Activated T-cell treated with anti-CD3 and anti-CD28 coated beads, Interleukin-2, amount 50 U/mL, for 72 hours (primary cell): Measurements from ENCODE around the gene FCHSD2. TPM values are rescaled to one million over a fixed set of nuclear protein-coding genes. Genes with fewer than 3 reads are reported as not detected.
A peak's percentile ranks its signal among the peaks of the same experiment; 100 is the strongest.
"Not testable (repeated sequence)": the region's sequence is repeated elsewhere in the genome, so short reads cannot be mapped to it uniquely, and the experiment has no call there.

Experiments used
- ATAC-seq, 2 donors: fragments of 150-1000 bp; cut with Tn5 transposase; replicated peaks in 1 of 2; 2 replicates each; pipeline ENCODE4 v1.10.0; 2021; ENCODE audit warnings: moderate library complexity in 2 of 2, mild to moderate bottlenecking in 1 of 2
- DNase-seq, 2 donors: peaks; one replicate each; pipeline ENCODE4 v3.0.0; 2021 to 2022; ENCODE audit warnings: mixed read lengths in 1 of 2
- H3K27ac Mint-ChIP-seq: one replicate; pipeline ENCODE4 v1.8.0; 2022; ENCODE audit warnings: mild to moderate bottlenecking, moderate library complexity, mixed read lengths
- H3K27me3 Mint-ChIP-seq: one replicate; pipeline ENCODE4 v1.8.0; 2022; ENCODE audit warnings: low read depth, mixed read lengths
- H3K36me3 Mint-ChIP-seq, 2 donors: one replicate each; pipeline ENCODE4 v1.8.0; 2022; ENCODE audit warnings: mixed read lengths in 2 of 2, mild to moderate bottlenecking in 1 of 2; ENCODE audit not compliant: insufficient read depth in 2 of 2
- H3K4me1 Mint-ChIP-seq: one replicate; pipeline ENCODE4 v1.8.0; 2022; ENCODE audit warnings: low read depth, mixed read lengths
- H3K4me3 Mint-ChIP-seq, 2 donors: one replicate each; pipeline ENCODE4 v1.8.0; 2022; ENCODE audit warnings: mild to moderate bottlenecking in 2 of 2, mixed read lengths in 2 of 2, moderate library complexity in 2 of 2
- H3K9me3 Mint-ChIP-seq, 2 donors: one replicate each; pipeline ENCODE4 v1.8.0; 2022; ENCODE audit warnings: mixed read lengths in 2 of 2
- total RNA-seq, 2 donors: library from RNA; stranded (reverse); gene quantifications; one replicate each; pipeline ENCODE4 v1.2.3, GENCODE V29; 2022

Gene FCHSD2
- total RNA-seq, 2 donors from 2014 or later = 38.3 to 47.1 TPM

- Mint-ChIP-seq H3K4me1 (peaks cover 27% of the 10 kb centered on the region), H3K9me3 (no peaks in the 10 kb centered on the region), H3K27ac (peak overlapping the region; percentile 96), H3K4me3 (peak overlapping the region; percentile 12 to 88), H3K27me3 (no peaks in the 10 kb centered on the region), H3K36me3 (no peaks in the 10 kb centered on the region)
- ATAC-seq (peak; percentile 76 to 77), DNase-seq (peak; percentile 5 to 10)
These were observed 107.3 kb downstream of the FCHSD2 start for GRCh38 chr11:73034777-73035176.

- peak in 1 of 2 donors; percentile 5 for DNase-seq
- Mint-ChIP-seq H3K4me3 (peak overlapping the region; percentile 12 to 88), H3K36me3 (no peaks in the 10 kb centered on the region), H3K27ac (peak overlapping the region; percentile 96), H3K9me3 (peaks cover 2 to 3% of the 10 kb centered on the region in 2 donors), H3K27me3 (no peaks in the 10 kb centered on the region), H3K4me1 (peaks cover 31% of the 10 kb centered on the region)
- ATAC-seq = peak; percentile 93 to 94
These were observed 107.8 kb downstream of the FCHSD2 start for GRCh38 chr11:73034331-73034730.

DNA sequence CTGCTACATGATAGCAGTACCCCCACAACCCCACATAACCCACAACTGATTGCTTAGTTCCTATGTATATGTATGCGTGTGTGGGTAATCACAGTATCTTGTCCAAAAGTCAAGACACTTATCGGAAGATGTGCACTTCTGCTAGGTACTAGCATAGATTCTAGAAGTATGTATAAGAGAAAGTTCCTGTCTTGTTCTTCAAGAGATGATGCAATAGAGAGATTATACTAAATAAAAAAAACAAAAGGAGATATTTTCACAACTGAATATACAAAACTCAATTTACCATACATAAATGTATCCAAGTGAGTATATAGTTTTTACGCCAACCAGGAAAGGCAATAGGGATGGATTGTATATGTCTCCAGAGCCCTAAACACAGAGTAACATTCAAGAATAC, 112.0 kb downstream of the FCHSD2 start:
- Mint-ChIP-seq H3K4me1 (peaks cover 34% of the 10 kb centered on the region), H3K27me3 (no peaks in the 10 kb centered on the region), H3K4me3 (no peak overlapping the region), H3K27ac (no peak overlapping the region), H3K9me3 (peaks cover 12 to 16% of the 10 kb centered on the region in 2 donors), H3K36me3 (peaks cover 15 to 26% of the 10 kb centered on the region in 2 donors)
- DNase-seq = no peak
- no peak for ATAC-seq

- no peak for ATAC-seq
- peaks cover 21 to 33% of the 10 kb centered on the region in 2 donors for H3K36me3 Mint-ChIP-seq
- DNase-seq = no peak
- H3K9me3 Mint-ChIP-seq = peaks cover 17 to 21% of the 10 kb centered on the region in 2 donors
- peaks cover 27% of the 10 kb centered on the region for H3K4me1 Mint-ChIP-seq
- no peak overlapping the region for H3K4me3 Mint-ChIP-seq
- H3K27me3 Mint-ChIP-seq = no peaks in the 10 kb centered on the region
- no peak overlapping the region for H3K27ac Mint-ChIP-seq
These were observed 112.7 kb downstream of the FCHSD2 start for GRCh38 chr11:73029403-73029802.

GRCh38 chr11:73028611-73029010, 113.5 kb downstream of the FCHSD2 start:
- Mint-ChIP-seq H3K4me1 (peaks cover 22% of the 10 kb centered on the region), H3K27ac (no peak overlapping the region), H3K4me3 (no peak overlapping the region), H3K36me3 (peaks cover 25 to 41% of the 10 kb centered on the region in 2 donors), H3K27me3 (no peaks in the 10 kb centered on the region), H3K9me3 (peaks cover 19 to 28% of the 10 kb centered on the region in 2 donors)
- ATAC-seq (no peak), DNase-seq (no peak)

DNA sequence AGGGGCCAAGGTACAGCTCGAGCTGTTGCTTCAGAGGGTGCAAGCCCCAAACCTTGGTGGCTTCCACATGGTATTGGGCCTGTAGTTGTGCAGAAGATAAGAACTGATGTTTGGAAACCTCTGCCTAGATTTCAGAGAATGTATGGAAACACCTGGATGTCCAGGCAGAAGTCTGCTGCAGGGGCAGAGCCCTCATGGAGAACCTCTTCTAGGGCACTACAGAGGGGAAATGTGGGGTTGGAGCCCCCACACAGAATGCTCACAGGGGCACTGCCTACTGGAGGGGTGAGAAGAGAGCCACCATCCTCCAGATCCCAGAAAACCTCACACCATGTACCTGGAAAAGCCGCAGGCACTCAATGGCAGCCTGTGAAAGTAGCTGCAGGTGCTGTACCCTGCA, 114.3 kb downstream of the FCHSD2 start:
- peaks cover 16% of the 10 kb centered on the region for H3K4me1 Mint-ChIP-seq
- not testable (repeated sequence) for DNase-seq, H3K27ac Mint-ChIP-seq, H3K27me3 Mint-ChIP-seq, ATAC-seq, H3K4me3 Mint-ChIP-seq
- H3K36me3 Mint-ChIP-seq = peaks cover 26 to 44% of the 10 kb centered on the region in 2 donors
- H3K9me3 Mint-ChIP-seq = peaks cover 21 to 28% of the 10 kb centered on the region in 2 donors

DNA sequence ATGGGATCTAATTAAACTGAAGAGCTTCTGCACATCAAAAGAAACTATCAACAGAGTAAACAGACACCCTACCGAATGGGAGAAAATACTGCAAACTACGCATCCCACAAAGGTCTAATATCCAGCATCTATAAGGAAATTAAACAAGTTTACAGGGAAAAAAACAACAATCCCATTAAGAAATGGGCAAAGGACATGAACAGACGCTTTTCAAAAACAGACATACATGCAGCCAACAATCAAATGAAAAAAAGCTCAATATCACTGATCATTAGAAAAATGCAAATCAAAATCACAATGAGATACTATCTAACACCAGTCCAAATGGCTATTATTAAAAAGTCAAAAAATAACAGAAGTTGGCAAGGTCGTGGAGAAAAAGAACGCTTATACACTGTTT, 117.5 kb downstream of the FCHSD2 start:
- no peak overlapping the region for H3K4me3 Mint-ChIP-seq
- H3K4me1 Mint-ChIP-seq = peaks cover 8% of the 10 kb centered on the region
- H3K27ac Mint-ChIP-seq = no peak overlapping the region
- peaks cover 24 to 32% of the 10 kb centered on the region in 2 donors for H3K9me3 Mint-ChIP-seq
- H3K36me3 Mint-ChIP-seq = peaks cover 30 to 52% of the 10 kb centered on the region in 2 donors
- no peak for DNase-seq
- no peak for ATAC-seq
- H3K27me3 Mint-ChIP-seq = no peaks in the 10 kb centered on the region

DNA sequence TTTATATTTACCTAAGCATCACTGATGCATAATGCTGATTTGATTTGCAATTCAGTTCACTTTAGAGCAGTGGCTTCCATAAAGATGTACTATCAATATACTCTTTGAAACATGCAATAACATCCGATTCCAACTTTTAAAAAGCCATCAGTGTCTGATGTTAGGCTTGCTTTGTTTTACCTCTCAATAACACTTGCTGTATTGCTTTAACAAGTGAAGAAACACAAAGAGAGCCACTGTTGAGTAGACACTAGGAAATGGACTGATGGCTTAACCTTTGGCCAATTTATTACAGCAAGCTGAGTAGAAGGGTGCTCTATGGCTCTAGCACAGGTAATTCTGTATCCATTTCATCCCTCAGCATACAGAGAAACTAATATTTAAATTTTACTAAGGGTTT, 122.1 kb downstream of the FCHSD2 start:
- no peak for ATAC-seq
- H3K27ac Mint-ChIP-seq = no peak overlapping the region
- H3K36me3 Mint-ChIP-seq = peaks cover 13 to 25% of the 10 kb centered on the region in 2 donors
- no peaks in the 10 kb centered on the region for H3K4me1 Mint-ChIP-seq
- no peak overlapping the region for H3K4me3 Mint-ChIP-seq
- H3K27me3 Mint-ChIP-seq = no peaks in the 10 kb centered on the region
- DNase-seq = no peak
- peaks cover 10 to 16% of the 10 kb centered on the region in 2 donors for H3K9me3 Mint-ChIP-seq

GRCh38 chr11:73019449-73019848, 122.7 kb downstream of the FCHSD2 start:
- Mint-ChIP-seq H3K4me1 (no peaks in the 10 kb centered on the region), H3K36me3 (peaks cover 9 to 20% of the 10 kb centered on the region in 2 donors), H3K27me3 (no peaks in the 10 kb centered on the region), H3K27ac (no peak overlapping the region), H3K9me3 (peaks cover 8 to 13% of the 10 kb centered on the region in 2 donors), H3K4me3 (no peak overlapping the region)
- DNase-seq (no peak), ATAC-seq (no peak)

DNA sequence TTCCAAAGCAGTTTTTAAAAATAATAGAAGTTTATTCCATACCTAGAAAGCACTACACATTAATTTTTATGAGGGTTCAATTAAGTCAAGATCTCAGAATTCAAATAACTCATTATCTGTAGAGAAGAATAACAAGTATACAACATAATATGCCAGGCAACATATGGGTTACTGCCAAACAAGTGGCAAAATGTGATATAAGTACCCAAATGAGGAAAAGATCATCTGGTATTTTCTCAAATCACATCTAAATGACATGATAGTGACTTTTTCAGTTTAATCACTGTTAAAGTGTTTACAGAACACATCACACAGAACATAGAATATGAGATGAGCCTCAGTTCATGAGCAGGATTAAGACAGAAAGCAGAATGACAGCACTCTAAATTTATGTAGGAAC, 123.3 kb downstream of the FCHSD2 start:
- Mint-ChIP-seq H3K4me3 (no peak overlapping the region), H3K9me3 (peaks cover 5 to 8% of the 10 kb centered on the region in 2 donors)
- DNase-seq = no peak

DNA sequence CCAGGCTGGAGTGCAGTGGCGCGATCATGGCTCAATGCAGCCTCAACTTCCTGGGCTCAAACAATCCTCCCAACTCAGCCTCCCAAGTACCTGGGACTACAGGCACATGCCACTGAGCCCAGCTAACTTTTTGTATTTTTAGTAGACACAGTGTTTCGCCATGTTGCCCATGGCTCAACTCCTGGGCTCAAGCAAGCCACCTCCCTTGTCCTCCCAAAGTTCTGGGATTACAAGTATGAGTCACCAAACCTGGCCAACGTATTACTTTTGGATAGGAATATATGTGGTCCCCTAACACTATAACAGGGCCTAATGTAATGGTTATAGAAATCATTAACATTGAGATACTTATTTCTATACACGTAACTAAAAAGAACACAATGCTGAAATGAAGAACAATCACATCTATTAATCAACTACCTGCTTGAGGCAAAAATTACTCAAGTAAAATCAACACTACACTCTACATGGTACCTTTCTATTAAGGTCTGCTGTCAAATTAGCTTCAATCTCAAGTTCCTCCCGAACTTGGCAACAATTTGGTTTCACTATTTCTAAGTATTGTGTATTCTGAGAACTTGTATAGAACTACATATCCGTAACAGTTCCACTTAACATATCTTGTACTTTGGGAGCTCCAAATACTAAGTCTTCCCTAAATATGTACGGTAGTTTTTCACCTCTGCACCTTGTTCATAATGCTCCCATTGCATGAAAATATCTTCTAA, 124.9 kb downstream of the FCHSD2 start:
- Mint-ChIP-seq H3K27me3 (no peaks in the 10 kb centered on the region), H3K4me3 (no peak overlapping the region), H3K9me3 (peaks cover 0 to 5% of the 10 kb centered on the region in 2 donors), H3K4me1 (no peaks in the 10 kb centered on the region), H3K36me3 (peaks cover 0 to 8% of the 10 kb centered on the region in 2 donors), H3K27ac (no peak overlapping the region)
- DNase-seq (no peak), ATAC-seq (no peak)

More for the DNA sequence above, 123.3 kb downstream of the FCHSD2 start:
- ATAC-seq = no peak
- Mint-ChIP-seq H3K4me1 (no peaks in the 10 kb centered on the region), H3K27me3 (no peaks in the 10 kb centered on the region), H3K27ac (no peak overlapping the region), H3K36me3 (peaks cover 6 to 14% of the 10 kb centered on the region in 2 donors)

- Mint-ChIP-seq H3K4me1 (no peaks in the 10 kb centered on the region), H3K36me3 (peaks cover 16 to 26% of the 10 kb centered on the region in 2 donors), H3K9me3 (peaks cover 8 to 10% of the 10 kb centered on the region in 2 donors), H3K4me3 (no peak overlapping the region), H3K27ac (no peak overlapping the region), H3K27me3 (no peaks in the 10 kb centered on the region)
- DNase-seq = no peak
- no peak for ATAC-seq
These were observed 129.1 kb downstream of the FCHSD2 start for GRCh38 chr11:73013021-73013420.

- H3K4me3 Mint-ChIP-seq = no peak overlapping the region
- H3K36me3 Mint-ChIP-seq = peaks cover 16 to 26% of the 10 kb centered on the region in 2 donors
- no peaks in the 10 kb centered on the region for H3K27me3 Mint-ChIP-seq
- no peak overlapping the region for H3K27ac Mint-ChIP-seq
- DNase-seq = no peak
- peaks cover 8 to 10% of the 10 kb centered on the region in 2 donors for H3K9me3 Mint-ChIP-seq
- ATAC-seq = no peak
- no peaks in the 10 kb centered on the region for H3K4me1 Mint-ChIP-seq
These were observed 129.8 kb downstream of the FCHSD2 start for GRCh38 chr11:73012121-73012863.
